Liver (tissue), 3 donors: ENCODE results near the gene DAPK3.

Experiments used
- ATF3 ChIP-seq: IDR thresholded peaks from 2 replicates; pipeline ENCODE4 v1.6.1; 2016; ENCODE audit warnings: antibody characterized with exemption
- CTCF ChIP-seq: fragments of 150-350 bp; IDR thresholded peaks from 2 replicates; pipeline ENCODE4 v1.5.1; 2017; ENCODE audit warnings: improper control_type of control experiment, low read depth, low read length; ENCODE audit not compliant: missing input control
- JUND ChIP-seq, 2 donors: IDR thresholded peaks; 2 replicates each; pipeline ENCODE4 v1.6.1; 2016; ENCODE audit warnings: antibody characterized with exemption in 2 of 2
- MAX ChIP-seq: IDR thresholded peaks from 2 replicates; pipeline ENCODE4 v1.6.1; 2016; ENCODE audit warnings: antibody characterized with exemption
- RAD21 ChIP-seq, 2 donors: IDR thresholded peaks; 2 replicates each; pipeline ENCODE4 v1.6.1; 2016; ENCODE audit warnings: antibody characterized with exemption in 2 of 2, mild to moderate bottlenecking in 2 of 2
- REST ChIP-seq: IDR thresholded peaks from 2 replicates; pipeline ENCODE4 v1.6.1; 2016; ENCODE audit warnings: antibody characterized with exemption, mild to moderate bottlenecking
- YY1 ChIP-seq: IDR thresholded peaks from 2 replicates; pipeline ENCODE4 v1.6.1; 2016; ENCODE audit warnings: antibody characterized with exemption, mild to moderate bottlenecking
- donor health status: healthy.
- donor health status: healthy.

- TF ChIP-seq CTCF (no peak), REST (no peak), ATF3 (no peak), YY1 (no peak), MAX (no peak), JUND (IDR thresholded peaks at IDR 0.05) (no peak), RAD21 (IDR thresholded peaks at IDR 0.05) (no peak)
Measured at GRCh38 chr19:3963458-3964255, 7.2 kb downstream of the DAPK3 start.
